DMS114 treated with DMSO at 0.1 percent for 48 hours (cell line): ENCODE data around the gene BAMBI.

ENCODE experiments used
- DNase-seq: peaks from one replicate; lab custom pipeline; 2025; ENCODE audit not compliant: unreplicated experiment; lab: John Stamatoyannopoulos, UW

Gene BAMBI

GRCh38 chr10:28704464-28705161 lies 27.3 kb downstream of the BAMBI start:
- no peak for DNase-seq

DNA sequence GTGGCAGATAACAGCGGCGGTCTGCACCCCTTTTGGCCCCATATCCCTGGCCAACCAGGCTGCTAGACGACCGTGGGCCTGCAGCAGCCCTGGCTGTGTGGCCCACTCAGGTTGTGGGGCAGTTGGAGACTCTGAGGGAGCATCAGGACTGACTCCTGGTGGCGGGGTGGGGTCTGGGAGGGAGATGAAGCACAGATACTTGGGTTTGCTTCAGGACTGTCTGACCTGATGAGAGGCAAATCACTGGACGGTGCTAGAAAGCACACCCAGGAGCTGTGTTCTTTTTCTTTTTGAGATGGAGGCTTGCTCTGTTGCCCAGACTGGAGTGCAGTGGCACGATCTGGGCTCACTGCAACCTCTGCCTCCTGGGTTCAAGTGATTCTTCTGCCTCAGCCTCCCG lies 28.2 kb downstream of the BAMBI start:
- DNase-seq = no peak

DNA sequence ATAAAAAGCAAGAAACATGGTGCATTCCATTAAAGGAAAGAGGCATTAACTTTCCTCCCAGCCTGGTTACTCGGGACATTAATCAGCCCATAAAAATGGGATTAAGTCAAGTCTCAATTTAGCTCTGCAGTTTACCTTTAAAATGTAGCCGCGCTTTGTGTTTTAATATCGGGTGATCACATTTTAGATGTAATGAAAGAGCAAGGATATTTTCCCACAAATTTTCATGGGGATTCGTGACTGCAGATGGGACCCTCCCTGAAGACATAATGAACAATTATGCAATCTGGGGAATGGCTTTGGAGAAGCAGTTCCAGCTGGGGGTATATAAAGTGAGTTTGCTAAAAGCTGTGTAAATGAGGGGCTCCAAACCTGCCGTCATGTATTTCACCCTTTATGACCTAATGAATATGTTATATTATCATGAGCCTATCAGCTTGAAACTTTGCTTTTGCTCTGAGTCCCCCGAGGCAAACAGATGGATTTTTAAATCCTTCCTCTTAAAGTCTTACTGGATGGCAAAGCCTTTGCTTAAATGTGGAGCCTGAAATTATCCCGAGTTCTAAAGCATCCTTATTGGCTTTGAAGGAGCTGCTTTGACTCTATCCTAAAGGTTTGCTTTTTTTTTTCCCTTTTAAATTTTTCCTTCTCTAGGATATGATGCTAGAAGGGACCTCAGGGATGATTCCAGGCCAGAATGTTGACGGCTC lies 31.8 kb downstream of the BAMBI start:
- DNase-seq = no peak

- no peak for DNase-seq
These were observed 33.0 kb downstream of the BAMBI start for GRCh38 chr10:28710202-28710886.

DNA sequence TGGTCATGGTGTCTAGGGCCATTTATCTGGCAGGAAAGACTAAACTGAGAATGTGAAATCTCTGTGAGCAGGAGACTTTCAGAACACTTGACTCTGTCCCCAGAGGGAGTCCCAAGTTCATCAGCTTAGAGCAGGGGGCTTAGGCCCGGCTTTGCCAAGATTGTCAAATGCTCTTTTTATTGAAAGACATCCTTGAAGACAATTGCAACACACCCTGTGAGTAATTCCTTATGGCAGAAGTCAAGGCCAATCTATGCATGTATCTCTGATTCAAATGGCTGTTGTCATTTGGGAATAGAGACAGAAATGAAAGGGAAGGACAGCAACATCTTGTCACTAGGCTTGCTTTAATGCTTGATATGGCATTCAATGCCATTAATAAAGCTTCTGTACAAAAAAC lies 33.7 kb downstream of the BAMBI start:
- no peak for DNase-seq

GRCh38 chr10:28711776-28712175 lies 34.5 kb downstream of the BAMBI start:
- no peak for DNase-seq

DNA sequence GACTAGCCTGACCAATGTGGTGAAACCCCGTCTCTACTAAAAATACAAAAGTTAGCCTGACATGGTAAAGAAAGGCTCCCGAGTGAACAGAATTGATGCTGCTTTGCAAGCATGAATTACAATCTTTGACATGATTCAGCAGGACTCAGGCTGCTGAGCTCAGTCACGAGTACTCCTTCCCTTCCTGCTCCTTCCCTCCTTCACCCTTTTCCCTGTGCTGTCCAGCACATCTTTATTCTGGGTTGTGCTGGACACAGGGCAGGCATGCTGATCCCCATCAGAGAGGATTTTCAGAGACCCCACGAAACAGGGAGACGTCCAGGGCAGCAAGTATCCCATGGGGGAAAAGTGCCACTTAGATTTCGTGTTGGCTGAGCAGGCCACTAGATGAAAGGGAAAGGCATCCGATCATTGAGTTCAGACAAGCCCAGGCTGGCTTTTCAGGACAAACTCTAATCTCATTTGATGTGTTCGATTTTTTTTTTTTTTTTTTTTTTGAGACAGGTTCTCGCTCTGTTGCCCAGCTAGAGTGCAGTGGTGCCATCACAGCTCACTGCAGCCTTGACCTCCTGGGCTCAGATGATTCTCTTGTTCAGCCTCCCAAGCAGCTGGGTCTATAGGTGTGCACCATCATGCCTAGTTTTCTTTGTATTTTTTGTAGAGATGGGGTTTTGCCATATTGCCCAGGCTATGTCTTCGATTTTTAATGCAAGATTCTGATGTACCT lies 36.5 kb downstream of the BAMBI start:
- DNase-seq = no peak

- no peak for DNase-seq
These were observed 37.2 kb downstream of the BAMBI start for GRCh38 chr10:28714401-28715053.

DNA sequence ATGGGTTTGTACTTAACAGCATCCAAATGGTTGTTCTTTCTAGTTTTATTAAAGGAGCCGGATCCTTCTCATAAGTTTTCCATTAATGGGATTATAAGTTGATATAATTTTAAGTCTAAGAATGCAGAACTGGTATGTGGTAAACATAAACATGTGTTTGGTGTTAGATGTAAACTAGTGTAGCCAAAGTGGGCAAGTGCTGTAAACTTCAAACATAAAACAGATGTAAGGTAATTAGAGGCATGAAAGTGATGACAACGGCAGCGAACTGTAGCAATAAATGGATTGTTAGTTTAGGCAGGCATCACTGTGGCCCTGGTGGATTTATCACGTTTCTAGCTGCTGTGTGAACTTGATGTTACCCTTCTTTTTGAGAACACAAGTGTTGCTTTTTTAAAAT lies 37.9 kb downstream of the BAMBI start:
- DNase-seq = no peak

- DNase-seq = no peak
These were observed 38.4 kb downstream of the BAMBI start for GRCh38 chr10:28715757-28716156.

- DNase-seq = no peak
These were observed 39.4 kb downstream of the BAMBI start for GRCh38 chr10:28716748-28717147.

DNA sequence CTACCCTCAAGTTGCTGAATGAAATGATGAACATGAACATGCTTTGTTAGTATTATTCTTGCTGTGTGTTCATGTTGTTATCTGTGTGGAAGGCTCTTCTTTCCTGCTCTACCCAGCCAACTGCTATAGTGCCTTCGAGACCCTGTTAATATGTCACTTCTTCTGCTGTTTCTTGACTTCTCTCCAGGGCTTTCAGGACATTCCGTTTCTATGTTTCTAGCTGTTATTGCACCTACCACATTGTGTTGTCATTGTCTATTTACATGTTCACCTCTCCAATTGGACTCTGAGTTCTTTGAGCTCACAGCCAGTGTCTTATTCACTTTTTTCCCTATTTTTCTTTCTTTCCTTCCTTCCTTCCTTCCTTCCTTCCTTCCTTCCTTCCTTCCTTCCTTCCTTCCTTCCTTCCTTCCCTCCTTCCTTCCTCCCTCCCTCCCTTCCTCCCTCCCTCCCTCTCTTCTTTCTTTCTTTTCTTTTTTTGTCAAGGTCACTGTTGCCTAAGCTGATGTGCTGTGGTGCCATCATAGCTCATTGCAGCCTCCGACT lies 40.4 kb downstream of the BAMBI start:
- no peak for DNase-seq

DNA sequence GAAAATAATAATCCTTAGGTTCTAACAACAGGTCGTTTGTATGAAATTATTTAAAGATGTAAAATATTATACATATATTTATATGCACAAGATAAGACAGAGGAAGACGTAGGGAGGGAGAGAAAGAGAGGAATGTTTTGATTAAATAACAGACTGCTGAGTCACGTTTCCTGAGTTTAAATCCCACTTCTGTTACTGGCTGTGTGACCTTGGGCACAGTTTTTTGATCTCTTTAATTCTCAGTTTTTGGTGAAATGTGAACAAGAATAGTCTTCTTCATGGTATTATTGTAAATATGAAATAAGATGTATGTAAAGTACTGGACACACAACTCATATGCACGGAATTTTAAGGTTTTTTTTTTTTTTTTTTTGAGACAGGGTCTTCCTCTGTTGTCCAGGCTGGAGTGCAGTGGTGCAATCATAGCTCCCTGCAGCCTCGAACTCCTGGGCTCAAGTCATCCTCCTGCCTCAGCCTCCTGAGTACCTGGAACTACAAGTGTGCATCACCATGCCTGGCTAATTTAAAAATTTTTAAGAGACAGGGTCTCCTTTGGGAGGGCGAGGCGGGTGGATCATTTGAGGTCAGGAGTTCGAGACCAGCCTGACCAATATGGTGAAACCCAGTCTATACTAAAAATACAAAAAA lies 42.6 kb downstream of the BAMBI start:
- no peak for DNase-seq

DNA sequence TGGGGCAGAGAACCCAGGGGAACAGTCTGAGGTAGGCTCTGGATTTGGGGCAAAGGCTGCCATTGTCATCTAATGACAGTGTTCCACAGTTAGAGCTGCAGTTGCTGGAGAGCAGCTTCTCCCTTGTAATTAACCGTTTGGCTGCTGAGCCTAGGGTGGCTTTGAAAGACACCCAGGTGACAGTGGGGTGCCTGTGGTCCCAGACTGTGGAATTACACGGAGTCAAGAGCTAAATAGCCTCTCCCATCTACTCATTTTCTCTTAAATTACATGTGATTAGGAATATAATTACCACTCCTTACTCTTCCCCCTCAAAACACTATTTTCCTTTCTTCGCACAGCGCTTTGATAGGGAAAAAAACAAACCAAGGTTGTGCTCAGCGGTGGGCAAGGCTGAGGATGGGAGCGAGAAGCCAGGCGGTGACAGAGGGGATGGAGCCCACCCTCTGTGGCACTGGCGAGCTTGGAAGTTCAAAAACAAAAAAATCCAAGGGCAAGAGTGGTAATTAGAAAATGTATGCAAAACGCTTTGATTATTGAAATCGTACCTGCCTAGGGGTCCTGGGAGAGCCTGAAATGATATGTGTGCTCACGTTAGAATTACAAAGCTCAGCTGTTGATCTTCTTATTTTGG lies 44.1 kb downstream of the BAMBI start:
- DNase-seq = no peak

GRCh38 chr10:28722065-28722803 lies 44.9 kb downstream of the BAMBI start:
- DNase-seq = no peak

- no peak for DNase-seq
These were observed 51.0 kb downstream of the BAMBI start for GRCh38 chr10:28728366-28728765.

GRCh38 chr10:28730031-28730778 lies 52.9 kb downstream of the BAMBI start:
- DNase-seq = no peak

GRCh38 chr10:28732091-28732490 lies 54.8 kb downstream of the BAMBI start:
- DNase-seq = no peak
